ENCODE data around the gene SERPINB6.
"Not testable (repeated sequence)": the region's sequence is repeated elsewhere in the genome, so short reads cannot be mapped to it uniquely, and the experiment has no call there.

Gene SERPINB6

DNA sequence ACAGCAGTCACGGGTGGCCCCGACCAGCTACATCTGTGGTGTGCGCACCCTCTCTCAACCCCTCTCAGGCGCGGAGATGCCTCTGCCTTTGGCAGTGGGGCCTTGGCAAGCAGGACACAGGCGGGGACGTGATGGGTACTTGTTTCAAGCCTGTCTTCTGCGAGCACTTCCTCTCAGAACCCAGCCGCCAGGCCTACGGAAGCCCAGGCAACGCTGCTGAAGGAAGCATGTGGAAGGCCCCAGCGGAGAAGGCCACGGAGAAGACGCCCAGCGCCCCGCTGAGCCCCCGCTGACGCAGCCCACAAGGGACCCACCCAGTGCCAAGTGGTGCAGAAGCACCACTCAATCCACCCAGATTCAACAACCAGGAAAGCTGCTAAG lies 13.0 kb downstream of the SERPINB6 start:
- no peak for DNase-seq (ENCODE audit: low read depth)

DNA sequence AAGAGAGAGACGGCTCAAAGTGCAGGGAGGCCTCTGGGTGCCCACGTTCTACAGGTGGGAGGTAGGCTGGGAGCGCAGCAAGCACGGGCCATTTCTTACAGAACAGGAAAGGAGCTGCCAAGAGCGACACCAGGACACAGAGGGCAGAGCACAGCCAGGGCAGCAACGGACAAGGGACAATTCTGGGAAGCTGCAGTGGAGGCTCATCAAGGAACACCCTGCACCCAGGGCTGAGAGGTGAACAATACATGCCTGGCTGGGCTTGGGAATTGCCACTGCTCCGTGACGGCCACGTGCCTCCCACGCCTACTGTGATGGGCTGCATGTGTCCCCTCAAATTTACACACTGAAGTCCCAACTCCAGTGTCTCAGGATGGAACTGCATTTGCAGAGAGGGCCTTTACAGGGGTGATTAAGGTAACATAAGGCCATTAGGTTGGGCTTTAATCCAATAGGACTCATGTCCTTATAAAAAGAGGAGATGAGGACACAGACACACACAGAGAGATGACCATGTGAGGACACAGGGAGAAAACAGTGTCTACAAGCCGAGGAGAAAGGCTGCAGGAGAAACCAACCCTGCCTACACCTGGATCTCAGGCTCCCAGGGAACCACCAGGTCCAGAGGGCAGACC lies 13.6 kb downstream of the SERPINB6 start:
- DNase-seq (ENCODE audit: low read depth): no peak

DNA sequence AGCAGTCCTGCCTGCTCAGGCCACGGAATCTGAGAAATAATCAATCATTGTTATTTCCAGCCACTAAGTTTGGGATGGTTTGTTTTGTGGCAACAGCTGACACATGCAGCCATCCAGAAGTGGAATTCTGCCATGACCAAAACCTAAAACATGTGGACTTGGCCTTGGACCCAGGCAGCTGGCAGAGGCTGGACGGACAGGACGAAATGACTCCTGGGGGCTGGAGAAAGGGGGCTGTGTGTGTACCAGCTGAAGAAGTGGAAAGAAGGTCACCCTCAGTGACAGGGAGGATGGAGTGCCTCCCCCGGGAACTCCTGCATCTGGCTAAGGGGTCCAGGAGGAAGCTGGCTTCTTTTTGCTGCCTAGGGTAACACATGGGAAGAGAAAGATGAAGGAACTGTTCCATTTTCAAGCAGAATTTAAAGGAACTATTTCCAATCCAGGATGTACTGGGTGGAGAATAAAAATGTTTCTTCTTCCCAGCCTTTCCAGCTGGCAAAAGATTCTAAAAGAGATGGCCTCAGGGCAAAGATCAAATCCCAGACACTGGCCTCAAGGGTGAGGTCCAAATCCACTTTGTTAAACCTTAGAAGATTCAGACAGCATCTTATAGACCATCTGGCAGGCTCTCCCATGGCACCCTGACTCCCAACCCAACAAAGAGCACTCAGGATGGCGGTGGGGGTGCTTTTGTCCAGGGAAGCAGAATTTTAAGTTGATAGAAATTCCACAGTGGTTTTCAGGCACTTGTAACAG lies 14.3 kb downstream of the SERPINB6 start:
- DNase-seq (ENCODE audit: low read depth): no peak

DNA sequence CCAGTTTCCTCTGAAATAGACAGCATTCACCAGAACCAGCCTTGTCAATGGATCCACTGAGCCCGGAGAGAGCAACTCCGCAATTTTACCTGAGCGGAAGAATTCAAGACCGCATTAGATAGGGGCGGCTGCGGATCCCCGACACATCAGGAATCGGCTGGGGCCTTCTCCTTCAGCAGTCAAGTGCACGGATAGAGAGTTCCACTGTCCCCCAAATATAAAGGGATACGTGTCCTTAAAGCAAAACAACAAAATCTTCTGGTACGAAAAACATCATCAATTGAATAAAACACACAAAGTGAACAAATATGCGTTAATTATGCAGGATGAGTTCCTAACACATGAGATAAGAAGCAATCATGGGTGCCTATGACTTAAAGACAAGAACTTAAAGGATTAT lies 18.3 kb downstream of the SERPINB6 start:
- no peak for DNase-seq (ENCODE audit: low read depth)

DNA sequence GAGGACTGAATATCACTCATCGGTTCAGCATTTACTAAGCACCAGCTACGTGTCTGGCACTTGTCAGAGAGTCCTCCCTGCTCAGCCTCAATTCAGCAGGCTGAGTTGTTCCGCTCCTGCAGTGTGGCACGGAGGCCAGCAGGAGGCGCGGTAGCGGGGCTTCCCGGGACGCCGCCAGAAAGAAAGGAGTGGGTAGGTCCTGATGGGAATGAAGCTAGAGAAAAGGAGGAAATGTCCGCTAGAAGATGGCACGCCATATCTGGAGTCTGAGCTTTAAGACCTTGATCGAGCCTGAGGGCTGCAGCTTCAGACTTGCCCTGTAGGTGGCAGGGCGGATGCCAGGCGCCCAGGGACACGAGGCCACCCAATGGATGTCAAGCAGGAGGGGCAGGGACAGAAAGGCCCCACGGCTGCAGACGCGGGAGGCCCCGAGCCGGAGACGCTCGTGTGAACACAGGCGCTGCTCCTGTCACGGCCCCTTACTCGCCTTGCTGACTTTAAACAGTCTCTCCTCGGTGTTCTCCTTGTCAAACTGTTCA lies 18.7 kb downstream of the SERPINB6 start:
- peak; percentile 20 for DNase-seq (ENCODE audit: low read depth)

DNA sequence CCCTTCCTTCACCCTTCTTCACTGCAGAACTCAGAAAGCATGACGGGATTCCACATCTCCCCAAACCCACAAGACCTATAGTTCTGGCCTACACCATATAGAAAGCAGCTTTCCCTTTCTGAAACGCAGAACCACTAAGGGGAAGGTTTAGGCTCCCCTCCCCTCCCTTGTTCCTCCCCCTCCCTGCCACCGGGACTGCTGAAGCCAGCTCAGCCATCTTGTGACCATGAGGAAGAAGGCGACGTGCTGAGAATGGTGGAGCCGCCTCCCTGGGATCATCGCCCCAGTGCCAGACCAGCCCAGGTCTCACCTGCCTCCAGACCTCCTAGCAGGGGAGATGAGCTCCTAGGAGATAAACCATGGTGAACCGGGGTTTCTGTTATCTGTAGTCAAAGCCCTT lies 19.6 kb downstream of the SERPINB6 start:
- DNase-seq (ENCODE audit: low read depth): no peak

DNA sequence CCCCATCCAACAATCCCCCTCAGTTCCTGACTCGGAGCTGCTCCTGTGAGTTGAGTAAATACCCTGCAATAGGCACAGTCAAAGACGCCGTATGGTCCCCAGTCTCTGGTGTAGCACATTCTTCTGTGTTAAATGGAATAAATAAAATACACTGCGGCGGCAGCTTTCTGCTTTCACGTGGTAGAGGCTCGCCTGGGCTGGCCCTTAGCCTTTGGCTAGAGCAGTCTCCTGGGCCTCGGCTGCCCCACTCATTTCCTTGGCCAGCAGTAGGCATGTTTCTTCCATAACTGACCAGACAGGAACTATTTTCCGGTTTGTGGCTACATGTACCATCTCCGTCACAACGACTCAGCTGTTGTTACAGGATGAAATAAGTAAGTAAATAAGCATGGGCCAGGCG lies 20.7 kb downstream of the SERPINB6 start:
- DNase-seq (ENCODE audit: low read depth): no peak

DNA sequence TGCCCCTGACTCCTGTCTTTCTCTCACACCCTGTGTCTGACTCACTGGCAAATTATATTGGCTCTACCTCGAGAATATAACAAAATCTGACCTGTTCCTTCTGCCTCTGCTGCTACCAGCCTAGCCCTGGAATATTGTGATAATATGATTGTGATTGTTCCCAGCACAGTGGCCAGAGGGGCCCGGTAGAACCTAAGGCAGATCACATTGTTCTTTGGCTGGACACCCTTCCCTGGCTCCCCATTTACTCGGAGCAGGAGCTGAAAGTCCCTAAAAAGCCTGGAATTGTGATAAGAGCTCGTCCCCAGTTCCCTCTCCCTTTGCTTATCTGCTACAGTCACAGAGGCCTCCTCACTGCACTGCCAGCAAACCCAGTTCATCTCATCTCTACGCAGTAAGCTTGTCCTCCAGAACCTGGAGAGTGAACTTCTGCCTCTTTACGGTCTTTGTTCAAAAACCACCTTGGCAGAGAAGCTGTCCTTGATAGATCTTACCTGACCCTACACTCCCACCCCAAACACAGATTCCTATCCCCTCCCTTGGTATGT lies 21.8 kb downstream of the SERPINB6 start:
- no peak for DNase-seq (ENCODE audit: low read depth)

DNA sequence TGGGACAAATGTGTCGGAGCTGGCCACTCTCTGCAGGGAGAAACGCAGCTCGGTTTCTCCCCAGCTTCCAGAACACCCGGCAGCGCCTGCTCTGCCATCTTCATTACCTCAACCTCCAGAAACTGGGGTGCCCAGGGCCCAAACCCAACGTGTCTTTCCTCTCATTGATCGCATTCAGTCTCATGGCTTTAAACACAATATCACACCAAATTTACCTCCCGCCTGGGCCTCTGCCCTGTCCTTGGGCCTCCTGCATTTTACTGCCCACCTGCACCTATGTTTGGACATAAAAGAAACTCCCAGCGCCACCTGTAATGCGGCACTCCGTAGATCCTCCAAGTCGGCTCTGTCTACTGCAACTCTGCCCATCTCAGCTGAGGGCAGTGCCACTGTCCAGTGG lies 22.2 kb downstream of the SERPINB6 start:
- DNase-seq (ENCODE audit: low read depth): no peak

DNA sequence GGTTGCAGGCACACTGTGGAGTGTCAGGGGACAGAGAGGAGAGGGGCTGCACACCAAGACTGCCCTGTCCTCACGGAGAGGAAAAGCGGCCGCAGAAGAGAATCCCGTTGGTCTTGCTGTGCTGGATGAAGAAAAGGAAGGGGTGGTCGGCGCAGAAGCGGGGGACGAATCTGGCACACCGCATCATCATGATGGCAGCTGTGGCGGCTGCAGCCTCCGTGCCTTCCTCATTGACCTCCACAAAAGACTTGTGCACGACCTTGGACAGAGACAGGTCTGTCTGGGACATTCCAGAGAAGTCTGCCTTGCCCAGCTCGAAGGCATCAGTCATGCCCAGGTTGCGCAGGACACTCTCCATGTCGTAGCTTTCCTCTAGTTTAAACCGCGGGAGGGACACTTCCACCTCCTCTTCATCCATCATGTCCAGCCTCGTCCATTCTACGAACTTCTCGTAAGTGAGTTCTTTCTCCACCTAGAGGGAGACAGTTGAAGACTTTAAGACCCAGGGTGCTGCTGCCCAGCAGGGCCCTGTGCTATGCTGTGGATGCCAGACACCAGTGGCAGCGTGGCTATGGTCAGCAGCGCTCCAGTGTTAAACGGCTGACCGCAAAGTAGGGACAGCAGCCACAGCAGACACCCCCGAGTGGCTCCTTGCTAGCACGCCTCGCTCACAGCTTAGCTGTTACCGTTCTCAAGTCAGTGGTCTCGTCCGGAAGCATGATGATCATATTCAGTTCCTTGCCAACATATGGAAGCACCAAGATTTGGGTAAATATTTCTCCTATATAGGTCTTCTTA lies 22.9 kb downstream of the SERPINB6 start:
- no peak for DNase-seq (ENCODE audit: low read depth)

DNA sequence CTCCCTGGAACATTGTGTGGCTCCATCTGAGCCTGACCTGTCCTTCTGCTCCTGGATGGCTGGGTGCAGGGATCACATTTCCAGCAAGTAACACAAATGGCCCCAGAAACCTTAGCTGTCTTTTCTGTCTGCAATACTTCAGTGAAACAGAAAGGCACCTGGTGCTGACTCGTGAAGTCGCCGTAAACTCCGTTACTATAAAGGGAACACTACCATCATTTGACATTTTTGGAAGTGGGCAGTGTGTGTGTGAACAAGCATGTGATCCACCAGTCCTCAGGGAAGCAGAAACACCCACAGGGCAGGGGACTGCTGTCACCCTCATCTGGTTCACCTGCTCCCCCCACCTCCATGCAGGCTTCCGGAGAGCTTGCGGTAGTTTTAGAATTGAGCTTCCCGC lies 23.9 kb downstream of the SERPINB6 start:
- DNase-seq (ENCODE audit: low read depth): no peak

DNA sequence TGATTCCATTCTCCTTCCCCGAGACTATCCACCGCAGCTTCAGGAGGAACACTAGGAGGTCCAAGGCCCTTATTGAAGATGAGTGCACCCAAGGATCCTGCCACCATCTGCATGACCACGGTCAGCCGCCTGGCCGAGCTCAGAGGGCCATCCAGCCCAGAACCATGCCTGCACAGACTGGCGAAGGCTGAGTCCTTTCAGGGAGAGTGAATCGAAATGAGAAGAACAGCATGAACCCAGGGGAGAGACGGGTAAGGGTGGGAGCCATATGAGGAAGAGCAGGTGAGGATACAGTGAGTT lies 26.3 kb downstream of the SERPINB6 start:
- DNase-seq (ENCODE audit: low read depth): no peak

DNA sequence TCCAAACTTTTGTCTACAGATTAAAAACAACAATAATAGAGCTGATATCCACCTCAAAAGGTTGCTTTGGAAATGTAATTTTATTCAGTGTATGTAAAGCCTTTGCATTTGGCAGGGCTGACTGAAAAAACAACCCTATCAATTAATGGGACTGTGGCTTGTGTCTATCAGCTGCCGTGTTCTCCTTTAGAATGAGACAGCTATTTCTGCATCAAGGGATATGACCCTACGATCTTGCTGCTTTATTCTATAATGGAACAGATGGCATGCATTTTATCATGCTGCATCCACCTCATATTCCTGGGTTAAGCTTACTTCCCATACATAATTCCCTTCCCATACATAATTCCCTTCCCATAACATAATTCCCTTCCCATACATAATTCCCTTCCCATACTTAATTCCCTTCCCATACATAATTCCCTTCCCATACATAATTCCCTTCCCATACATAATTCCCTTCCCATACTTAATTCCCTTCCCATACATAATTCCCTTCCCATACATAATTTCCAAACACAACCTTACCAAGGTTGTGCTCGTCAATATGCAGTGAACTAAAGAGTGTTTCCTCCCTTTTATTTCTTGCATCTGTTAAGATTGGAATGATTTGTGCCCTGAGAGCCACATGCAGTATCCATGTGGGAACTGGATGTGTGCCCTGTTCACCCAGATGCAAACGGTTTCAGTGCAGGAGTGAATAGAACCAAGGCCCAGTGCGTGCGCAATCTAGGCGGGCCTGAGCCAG lies 26.8 kb downstream of the SERPINB6 start:
- DNase-seq (ENCODE audit: low read depth): no peak

DNA sequence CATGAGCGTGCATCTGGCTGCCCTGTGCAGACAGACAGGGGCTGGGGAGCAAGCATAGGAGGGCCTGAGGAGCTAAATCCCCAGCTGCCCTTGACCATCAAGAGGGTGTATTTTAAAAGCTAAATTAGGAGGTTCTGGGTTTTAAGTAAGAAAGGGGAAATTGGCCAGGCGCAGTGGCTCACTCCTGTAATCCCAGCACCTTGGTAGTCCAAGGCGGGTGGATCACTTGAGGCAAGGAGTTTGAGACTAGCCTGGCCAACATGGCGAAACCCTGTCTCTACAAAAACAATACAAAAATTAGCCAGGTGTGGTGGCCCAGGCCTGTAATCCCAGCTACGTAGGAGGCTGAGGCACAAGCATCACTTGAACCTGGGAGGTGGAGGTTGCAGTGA lies 27.8 kb downstream of the SERPINB6 start:
- DNase-seq (ENCODE audit: low read depth): no peak

DNA sequence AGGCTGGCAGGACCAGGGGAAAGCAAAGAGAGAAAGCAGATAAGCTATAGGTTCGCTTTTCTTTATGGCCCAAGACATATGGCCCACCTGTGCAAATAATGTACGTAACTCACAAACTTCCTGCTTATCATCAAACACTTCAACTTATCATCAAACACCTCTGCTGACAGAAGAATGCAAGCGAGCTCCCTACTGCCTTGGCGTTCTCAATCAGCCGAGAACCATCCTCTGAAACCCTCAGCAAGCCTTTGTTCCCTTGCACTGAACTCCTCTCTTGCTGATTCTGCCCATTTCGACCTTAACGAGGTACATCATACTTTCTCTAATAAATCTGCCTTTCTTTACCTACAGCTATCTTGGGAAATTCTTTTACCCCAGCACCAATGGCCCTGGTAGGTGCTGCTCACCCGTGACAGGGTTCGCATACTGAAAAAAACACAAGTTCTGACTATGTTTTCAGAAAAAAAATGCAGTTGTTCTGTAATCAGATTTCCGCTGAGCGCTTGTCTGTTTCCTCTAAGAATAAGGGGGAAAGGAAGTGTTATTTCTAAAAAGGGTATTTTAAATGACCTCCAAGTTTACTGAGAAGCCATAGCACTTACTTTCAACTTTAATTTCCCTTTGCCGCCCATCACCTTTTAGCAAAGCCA lies 28.3 kb downstream of the SERPINB6 start:
- no peak for DNase-seq (ENCODE audit: low read depth)

DNA sequence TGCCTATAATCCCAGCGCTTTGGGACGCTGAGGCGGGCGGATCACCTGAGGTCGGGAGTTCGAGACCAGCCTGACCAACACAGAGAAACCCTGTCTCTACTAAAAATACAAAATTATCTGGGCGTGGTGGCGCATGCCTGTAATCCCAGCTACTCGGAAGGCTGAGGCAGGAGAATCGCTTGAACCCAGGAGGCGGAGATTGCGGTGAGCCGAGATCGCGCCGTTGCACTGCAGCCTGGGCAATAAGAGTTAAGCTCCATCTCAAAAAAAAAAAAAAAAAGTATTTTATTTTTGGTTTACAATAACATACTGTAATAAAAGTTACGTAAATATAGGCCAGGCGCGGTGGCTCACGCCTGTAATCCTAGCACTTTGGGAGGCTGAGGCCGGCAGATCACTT lies 29.3 kb downstream of the SERPINB6 start:
- not testable (repeated sequence) for DNase-seq (ENCODE audit: low read depth)

DNA sequence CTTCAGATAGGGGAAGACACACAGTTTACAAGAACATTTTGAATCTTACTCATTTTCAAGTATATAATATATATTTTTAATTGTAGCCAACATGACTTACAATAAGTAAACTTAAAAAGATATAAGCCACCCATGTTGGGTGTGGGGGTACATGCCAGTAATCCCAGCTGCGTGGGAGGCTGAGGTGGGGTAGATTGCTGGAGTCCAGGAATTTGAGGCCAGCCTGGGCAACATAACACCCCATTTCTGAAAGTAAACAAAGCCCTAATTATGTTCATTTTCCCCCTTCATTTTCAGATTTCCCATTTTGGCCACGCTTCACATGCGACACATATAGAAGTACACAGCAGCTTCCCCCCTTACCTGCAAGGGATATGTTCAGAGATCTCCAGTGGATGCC lies 30.5 kb downstream of the SERPINB6 start:
- DNase-seq (ENCODE audit: low read depth): no peak

DNA sequence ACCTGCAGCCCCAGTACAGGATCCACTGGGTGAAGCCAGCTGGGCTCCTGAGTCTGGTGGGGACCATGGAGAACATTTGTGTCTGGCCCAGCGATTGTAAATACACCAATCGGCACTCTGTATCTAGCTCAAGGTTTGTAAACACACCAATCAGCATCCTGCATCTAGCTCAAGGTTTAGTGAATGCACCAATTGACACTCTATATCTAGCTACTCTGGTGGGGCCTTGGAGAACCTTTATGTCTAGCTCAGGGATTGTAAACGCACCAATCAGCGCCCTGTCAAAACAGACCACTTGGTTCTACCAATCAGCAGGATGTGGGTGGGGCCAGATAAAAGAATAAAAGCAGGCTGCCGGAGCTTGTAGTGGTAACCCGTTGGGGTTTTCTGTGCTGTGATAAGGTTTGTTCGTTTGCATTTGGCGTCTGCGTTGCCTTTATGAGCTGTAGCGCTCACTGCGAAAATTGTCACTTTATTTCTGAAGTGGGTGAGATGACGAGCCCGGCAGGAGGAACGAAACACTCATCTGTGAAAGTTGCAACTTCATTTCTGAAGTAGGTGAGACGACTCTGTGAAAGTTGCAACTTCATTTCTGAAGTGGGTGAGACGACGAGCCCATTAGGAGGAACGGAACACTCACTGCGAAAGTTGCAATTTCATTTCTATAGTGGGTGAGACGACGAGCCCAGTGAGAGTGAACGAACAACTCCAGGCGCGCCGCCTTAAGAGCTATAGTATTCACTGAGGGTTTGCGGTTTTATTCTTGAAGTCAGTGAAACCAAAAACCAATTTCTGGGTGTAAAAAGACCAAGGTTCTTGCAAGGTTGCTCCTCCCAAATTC lies 31.1 kb downstream of the SERPINB6 start:
- peak; percentile 36 for DNase-seq (ENCODE audit: low read depth)

DNA sequence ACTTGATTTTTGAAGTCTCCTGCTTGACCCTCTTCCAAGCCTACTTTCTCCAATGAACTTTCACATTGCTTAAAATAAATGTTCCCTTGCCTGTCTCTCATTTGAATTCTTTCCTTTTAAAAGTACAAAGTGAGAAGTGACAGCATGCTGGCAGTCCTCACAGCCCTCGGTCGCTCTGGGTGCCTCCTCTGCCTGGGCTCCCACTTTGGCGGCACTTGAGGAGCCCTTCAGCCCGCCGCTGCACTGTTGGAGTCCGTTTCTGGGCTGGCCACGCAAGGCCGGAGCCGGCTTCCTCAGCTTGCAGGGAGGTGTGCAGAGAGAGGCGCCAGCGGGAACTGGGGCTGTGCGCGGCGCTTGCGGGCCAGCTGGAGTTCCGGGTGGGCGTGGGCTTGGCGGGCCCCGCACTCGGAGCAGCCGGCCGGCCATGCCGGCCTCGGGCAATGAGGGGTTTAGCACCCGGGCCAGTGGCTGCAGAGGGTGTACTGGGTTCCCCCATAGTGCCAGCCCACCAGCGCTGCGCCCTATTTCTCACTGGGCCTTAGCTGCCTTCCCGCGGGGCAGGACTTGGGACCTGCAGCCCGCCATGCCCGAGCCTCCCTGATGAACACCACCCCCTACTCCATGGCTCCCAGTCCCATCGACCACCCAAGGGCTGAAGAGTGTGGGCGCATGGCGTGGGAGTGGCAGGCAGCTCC lies 31.9 kb downstream of the SERPINB6 start:
- no peak for DNase-seq (ENCODE audit: low read depth)

DNA sequence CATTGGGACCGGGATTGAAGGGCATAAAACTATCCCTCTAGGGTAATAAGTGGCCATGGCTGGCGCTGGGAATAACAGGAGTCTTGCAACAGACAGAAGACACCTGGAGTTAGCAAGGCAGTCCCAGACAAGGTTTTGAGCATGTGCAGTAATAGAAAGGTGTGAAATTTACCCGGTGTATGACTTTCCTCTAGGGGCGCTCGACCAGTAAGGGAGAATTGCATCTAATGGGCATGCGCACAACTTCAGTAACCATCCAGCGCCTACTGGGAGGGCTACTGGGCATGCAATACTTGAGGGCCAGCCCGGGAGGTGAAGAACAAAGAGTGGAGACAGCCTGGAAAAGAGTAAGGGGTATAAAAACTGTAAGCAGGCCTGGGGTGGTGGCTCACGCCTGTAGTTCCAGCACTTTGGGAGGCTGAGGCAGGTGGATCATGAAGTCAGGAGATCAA lies 32.7 kb downstream of the SERPINB6 start:
- DNase-seq (ENCODE audit: low read depth): no peak
